ENCODE measurements around the gene CACNA1H.
"Not testable (repeated sequence)": the region's sequence is repeated elsewhere in the genome, so short reads cannot be mapped to it uniquely, and the experiment has no call there.

DNA sequence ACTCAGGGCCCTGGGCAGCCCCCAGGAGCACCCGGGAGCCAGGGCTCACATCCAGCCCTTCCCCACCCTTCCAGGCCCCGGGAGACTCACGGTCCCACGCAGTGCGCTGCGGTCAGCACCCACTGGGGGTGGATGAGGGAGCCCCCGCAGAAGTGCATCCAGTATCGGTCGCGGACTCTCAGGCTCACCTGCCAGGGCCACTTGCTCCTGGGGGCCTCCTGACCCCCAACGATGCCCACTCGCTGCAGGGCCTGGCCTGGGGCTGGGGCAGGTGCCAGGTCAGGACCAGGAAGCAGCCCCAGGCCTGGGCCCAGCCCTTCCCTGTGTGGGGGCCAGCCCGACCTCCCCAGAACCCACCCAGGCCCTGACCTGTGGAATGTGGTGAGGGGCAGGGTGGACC, 76.6 kb downstream of the CACNA1H start:
- TF ChIP-seq, protein P1, sequence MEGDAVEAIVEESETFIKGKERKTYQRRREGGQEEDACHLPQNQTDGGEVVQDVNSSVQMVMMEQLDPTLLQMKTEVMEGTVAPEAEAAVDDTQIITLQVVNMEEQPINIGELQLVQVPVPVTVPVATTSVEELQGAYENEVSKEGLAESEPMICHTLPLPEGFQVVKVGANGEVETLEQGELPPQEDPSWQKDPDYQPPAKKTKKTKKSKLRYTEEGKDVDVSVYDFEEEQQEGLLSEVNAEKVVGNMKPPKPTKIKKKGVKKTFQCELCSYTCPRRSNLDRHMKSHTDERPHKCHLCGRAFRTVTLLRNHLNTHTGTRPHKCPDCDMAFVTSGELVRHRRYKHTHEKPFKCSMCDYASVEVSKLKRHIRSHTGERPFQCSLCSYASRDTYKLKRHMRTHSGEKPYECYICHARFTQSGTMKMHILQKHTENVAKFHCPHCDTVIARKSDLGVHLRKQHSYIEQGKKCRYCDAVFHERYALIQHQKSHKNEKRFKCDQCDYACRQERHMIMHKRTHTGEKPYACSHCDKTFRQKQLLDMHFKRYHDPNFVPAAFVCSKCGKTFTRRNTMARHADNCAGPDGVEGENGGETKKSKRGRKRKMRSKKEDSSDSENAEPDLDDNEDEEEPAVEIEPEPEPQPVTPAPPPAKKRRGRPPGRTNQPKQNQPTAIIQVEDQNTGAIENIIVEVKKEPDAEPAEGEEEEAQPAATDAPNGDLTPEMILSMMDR (conservative IDR thresholded peaks at IDR 0.05; ENCODE audit: low read depth, low read length) = not testable (repeated sequence)
- not testable (repeated sequence) for TF ChIP-seq EZH2 (IDR thresholded peaks at IDR 0.05; ENCODE audit: borderline replicate concordance, low read depth, low read length, poor library complexity, severe bottlenecking)

Data from A673 (cell line).